Bronchial epithelial cell (primary cell): ENCODE measurements around the gene PRRT1. TPM values are rescaled to one million over a fixed set of nuclear protein-coding genes. Genes with fewer than 3 reads are reported as not detected.
"Not testable (repeated sequence)": the region's sequence is repeated elsewhere in the genome, so short reads cannot be mapped to it uniquely, and the experiment has no call there.

ENCODE experiments used
- DNase-seq: peaks from one replicate; pipeline ENCODE4 v3.0.0-alpha.2; 2010; ENCODE audit warnings: low read depth
- FAIRE-seq: peaks from 2 replicates; lab custom pipeline; 2011; peaks lifted over from hg19 to GRCh38; lab: Jason Lieb, UNC
- H3K27me3 ChIP-seq: 2 replicates; pipeline ENCODE4 v1.5.1; 2011; ENCODE audit warnings: low read length; ENCODE audit not compliant: control insufficient read depth, insufficient read depth
- H3K36me3 ChIP-seq: 2 replicates; pipeline ENCODE4 v1.5.1; 2011; ENCODE audit warnings: low read length; ENCODE audit not compliant: control insufficient read depth, insufficient read depth
- H3K4me3 ChIP-seq: 2 replicates; pipeline ENCODE4 v1.5.1; 2011; ENCODE audit warnings: mild to moderate bottlenecking, low read depth, low read length, control low read depth
- CTCF ChIP-seq: IDR thresholded peaks from 2 replicates; pipeline ENCODE4 v1.5.1; 2011; ENCODE audit warnings: mild to moderate bottlenecking, moderate library complexity, low read length, control low read depth, inconsistent platforms; ENCODE audit not compliant: insufficient read depth, severe bottlenecking
- total RNA-seq: library from RNA; depleted of rRNA; stranded (reverse); fragments of >200 nt; gene quantifications from 2 replicates; pipeline ENCODE4 v1.2.1, GENCODE V29; 2014

PRRT1 gene
- total RNA-seq, 1 donor from 2014 or later = not detected

- Histone ChIP-seq H3K4me3 (peak overlapping the region; percentile 58), H3K27me3 (no peaks in the 10 kb centered on the region), H3K36me3 (peaks cover 7% of the 10 kb centered on the region)
- DNase-seq (no peak), FAIRE-seq (no peak)
- no peak for TF ChIP-seq CTCF
These were observed 36.8 kb upstream of the PRRT1 start for GRCh38 chr6:32188381-32189068.

- not testable (repeated sequence) for H3K4me3 ChIP-seq, DNase-seq, H3K27me3 ChIP-seq
- FAIRE-seq = peak; percentile 75
- peaks cover 11% of the 10 kb centered on the region for H3K36me3 ChIP-seq
These were observed 36.1 kb upstream of the PRRT1 start for GRCh38 chr6:32187725-32188380.

- Histone ChIP-seq H3K36me3 (peaks cover 13% of the 10 kb centered on the region), H3K4me3 (no peak overlapping the region), H3K27me3 (no peaks in the 10 kb centered on the region)
- no peak for DNase-seq
- no peak for TF ChIP-seq CTCF
- FAIRE-seq = no peak
These were observed 35.4 kb upstream of the PRRT1 start for GRCh38 chr6:32187009-32187709.

- peak; percentile 36 for FAIRE-seq
- DNase-seq, H3K4me3 ChIP-seq, H3K27me3 ChIP-seq: not testable (repeated sequence)
- peaks cover 14% of the 10 kb centered on the region for H3K36me3 ChIP-seq
These were observed 34.6 kb upstream of the PRRT1 start for GRCh38 chr6:32186151-32186840.

- not testable (repeated sequence) for FAIRE-seq
- H3K36me3 ChIP-seq = peaks cover 18% of the 10 kb centered on the region
- DNase-seq = peak; percentile 81
These were observed 34.0 kb upstream of the PRRT1 start for GRCh38 chr6:32185681-32186131.

GRCh38 chr6:32184084-32184640, 32.4 kb upstream of the PRRT1 start, which contains the start of gene AGER:
AGER (minus strand) TSS chr6:32184253; CDS start chr6:32184222, 31 bp downstream.
- DNase-seq = no peak
- FAIRE-seq = no peak
- no peak for TF ChIP-seq CTCF
- Histone ChIP-seq H3K36me3 (peaks cover 18% of the 10 kb centered on the region), H3K4me3 (no peak within 1 kb of the TSS), H3K27me3 (no peaks in the 10 kb centered on the region)

More at GRCh38 chr6:32185681-32186131, 34.0 kb upstream of the PRRT1 start:
- not testable (repeated sequence) for H3K4me3 ChIP-seq, H3K27me3 ChIP-seq
